HEK293 (cell line): ENCODE measurements around the gene NRGN.
"Not testable (repeated sequence)": the region's sequence is repeated elsewhere in the genome, so short reads cannot be mapped to it uniquely, and the experiment has no call there.

ENCODE experiments used
- CTCF ChIA-PET: fragments of 350-600 bp; formaldehyde crosslinking; extraction: SDS; loops from one replicate; lab custom pipeline; 2021; ENCODE audit warnings: antibody characterized with exemption; lab: Yijun Ruan, JAX
- POLR2A ChIA-PET: fragments of 300-600 bp; formaldehyde crosslinking; extraction: SDS; loops from one replicate; lab custom pipeline; 2020; ENCODE audit warnings: antibody characterized with exemption, inconsistent platforms; lab: Yijun Ruan, JAX
- H3K27ac ChIP-seq: fragments of 200-500 bp; sonication (Bioruptor generic); 2 replicates; pipeline ENCODE4 v1.5.1; 2014; ENCODE audit warnings: low read depth, low read length, control low read depth, inconsistent platforms; ENCODE audit errors: extremely low read depth
- H3K36me3 ChIP-seq, 2 experiments: fragments of 200-500 bp in 1 of 2; sonication (Bioruptor generic) in 1 of 2; 1 replicate in 1 of 2; 2 replicates in 1 of 2; pipeline ENCODE4 v1.5.1; 2014 to 2017; ENCODE audit warnings: inconsistent platforms in 2 of 2, low read length in 2 of 2; ENCODE audit not compliant: control insufficient read depth in 2 of 2, insufficient read depth in 1 of 2
- H3K4me1 ChIP-seq: fragments of 200-500 bp; sonication (Bioruptor generic); 2 replicates; pipeline ENCODE4 v1.5.1; 2014; ENCODE audit warnings: mild to moderate bottlenecking, low read length, inconsistent platforms; ENCODE audit not compliant: control insufficient read depth, insufficient read depth
- H3K4me3 ChIP-seq: 2 replicates; pipeline ENCODE4 v1.5.1; 2011; ENCODE audit warnings: low read depth, mild to moderate bottlenecking, control low read depth, low read length, moderate library complexity
- H3K9me3 ChIP-seq: fragments of 200-500 bp; sonication (Bioruptor generic); 2 replicates; pipeline ENCODE4 v1.5.1; 2014; ENCODE audit warnings: low read depth, low read length, inconsistent platforms; ENCODE audit not compliant: control insufficient read depth, insufficient read depth
- ATF2 ChIP-seq: fragments of 450-650 bp; formaldehyde crosslinking; IDR thresholded peaks from 2 replicates; pipeline ENCODE4 v1.5.1; 2016; ENCODE audit warnings: missing biosample characterization, missing genetic modification characterization, low read depth
- EGR2 ChIP-seq: fragments of 450-650 bp; formaldehyde crosslinking; IDR thresholded peaks from 2 replicates; pipeline ENCODE4 v1.5.1; 2016; ENCODE audit warnings: low read depth, missing biosample characterization, missing genetic modification characterization
- GLIS1 ChIP-seq: fragments of 450-650 bp; formaldehyde crosslinking; IDR thresholded peaks from 2 replicates; pipeline ENCODE4 v1.5.1; 2016; ENCODE audit warnings: missing biosample characterization, missing genetic modification characterization
- HOXD13 ChIP-seq: sonication (generic); formaldehyde crosslinking; IDR thresholded peaks from 2 replicates; pipeline ENCODE4 v1.8.0; 2022; ENCODE audit warnings: missing genetic modification reagents, borderline replicate concordance
- REPIN1 ChIP-seq: fragments of 450-650 bp; formaldehyde crosslinking; IDR thresholded peaks from 2 replicates; pipeline ENCODE4 v1.5.1; 2017; ENCODE audit warnings: missing biosample characterization, missing genetic modification characterization, low read depth
- SP7 ChIP-seq: fragments of 450-650 bp; formaldehyde crosslinking; IDR thresholded peaks from 2 replicates; pipeline ENCODE4 v1.5.1; 2016; ENCODE audit warnings: missing biosample characterization, missing genetic modification characterization
- TRIM28 ChIP-seq: IDR thresholded peaks from 2 replicates; pipeline ENCODE4 v1.6.1; 2011; ENCODE audit warnings: low read length, control low read depth, borderline replicate concordance
- YY2 ChIP-seq: fragments of 450-650 bp; formaldehyde crosslinking; IDR thresholded peaks from 2 replicates; pipeline ENCODE4 v1.5.1; 2016; ENCODE audit warnings: missing biosample characterization, missing genetic modification characterization
- ZFHX2 ChIP-seq: fragments of 450-650 bp; formaldehyde crosslinking; conservative IDR thresholded peaks from 2 replicates; pipeline ENCODE4 v1.5.1; 2016; ENCODE audit warnings: missing biosample characterization, missing genetic modification characterization
- ZNF341 ChIP-seq: fragments of 450-650 bp; formaldehyde crosslinking; IDR thresholded peaks from 2 replicates; pipeline ENCODE4; 2016; ENCODE audit warnings: low read depth, missing biosample characterization, missing genetic modification characterization
- ZNF391 ChIP-seq: fragments of 450-650 bp; formaldehyde crosslinking; IDR thresholded peaks from 2 replicates; pipeline ENCODE4 v1.5.1; 2016; ENCODE audit warnings: low read depth, missing biosample characterization, missing genetic modification characterization, borderline replicate concordance
- ZNF398 ChIP-seq: fragments of 450-650 bp; formaldehyde crosslinking; IDR thresholded peaks from 2 replicates; pipeline ENCODE4 v1.5.1; 2017; ENCODE audit warnings: missing biosample characterization, missing genetic modification characterization
- ZNF473 ChIP-seq: fragments of 450-650 bp; formaldehyde crosslinking; IDR thresholded peaks from 2 replicates; pipeline ENCODE4 v1.5.1; 2017; ENCODE audit warnings: missing biosample characterization, missing genetic modification characterization
- ZNF48 ChIP-seq: fragments of 450-650 bp; formaldehyde crosslinking; IDR thresholded peaks from 2 replicates; pipeline ENCODE4 v1.5.1; 2016; ENCODE audit warnings: missing biosample characterization, missing genetic modification characterization
- ZNF513 ChIP-seq: fragments of 450-650 bp; IDR thresholded peaks from 2 replicates; pipeline ENCODE4 v1.5.1; 2018; ENCODE audit warnings: missing biosample characterization, missing genetic modification characterization
- ZNF561 ChIP-seq: fragments of 450-650 bp; IDR thresholded peaks from 2 replicates; pipeline ENCODE4 v1.5.1; 2018; ENCODE audit warnings: missing biosample characterization, missing genetic modification characterization, borderline replicate concordance
- ZNF629 ChIP-seq: fragments of 450-650 bp; formaldehyde crosslinking; IDR thresholded peaks from 2 replicates; pipeline ENCODE4 v1.5.1; 2017; ENCODE audit warnings: missing biosample characterization, missing genetic modification characterization
- ZNF791 ChIP-seq: fragments of 450-650 bp; formaldehyde crosslinking; IDR thresholded peaks from 2 replicates; pipeline ENCODE4 v1.5.1; 2016; ENCODE audit warnings: missing biosample characterization, missing genetic modification characterization
- ZNF837 ChIP-seq: fragments of 450-650 bp; formaldehyde crosslinking; IDR thresholded peaks from 2 replicates; pipeline ENCODE4 v1.5.1; 2016; ENCODE audit warnings: missing biosample characterization, missing genetic modification characterization
- ZSCAN4 ChIP-seq: fragments of 450-650 bp; formaldehyde crosslinking; IDR thresholded peaks from 2 replicates; pipeline ENCODE4 v1.5.1; 2017; ENCODE audit warnings: missing biosample characterization, missing genetic modification characterization

Gene NRGN

GRCh38 chr11:124768914-124769313, 29.2 kb downstream of the NRGN start (continued):
- TF ChIP-seq ZNF513 (tag by site-specific recombination) (no peak), HOXD13 (CRISPR knock-in tag) (no peak), SP7 (tag by site-specific recombination) (no peak), ATF2 (tag by site-specific recombination) (no peak), ZSCAN4 (tag by site-specific recombination) (no peak), ZNF791 (tag by site-specific recombination) (no peak), ZNF48 (tag by site-specific recombination) (no peak)

- POLR2A ChIA-PET, result interaction anchor here (0.6 to 1.5 kb wide), 4 partner anchors 9 to 96 kb away, joined by 3 to 5 read pairs (median 4); partner anchors contain the start of gene SPA17
These were observed 30.3 kb downstream of the NRGN start for GRCh38 chr11:124769806-124770774.

GRCh38 chr11:124770959-124771358, 31.2 kb downstream of the NRGN start:
- not testable (repeated sequence) for H3K27ac ChIP-seq, H3K9me3 ChIP-seq, H3K4me1 ChIP-seq, H3K4me3 ChIP-seq
- POLR2A ChIA-PET, result interaction anchor here (0.6 to 1.5 kb wide), 2 partner anchors 8 to 97 kb away, joined by 5 read pairs; partner anchors contain the start of gene SPA17
- TF ChIP-seq ZFHX2 (tag by site-specific recombination) (peak; percentile 78), ZNF629 (tag by site-specific recombination) (0 out of 2 replicates have a peak, but pooled peaks have one; percentile 14), EGR2 (tag by site-specific recombination) (peak; percentile 31; the same call in 1 of the 2 replicates)
- CTCF ChIA-PET, result interaction anchor here (1.0 to 2.7 kb wide), 8 partner anchors 8 to 127 kb away, joined by 3 to 18 read pairs (median 4); partner anchors contain the start of gene ESAM
- peaks cover 0 to 50% of the 10 kb centered on the region in 2 experiments; a peak in 1 of 3 replicates for H3K36me3 ChIP-seq

More at GRCh38 chr11:124769806-124770774, 30.3 kb downstream of the NRGN start:
- Histone ChIP-seq H3K4me1 (no peaks in the 10 kb centered on the region), H3K4me3 (no peak overlapping the region), H3K27ac (no peak overlapping the region), H3K36me3 (peaks cover 0 to 51% of the 10 kb centered on the region in 2 experiments; a peak in 1 of 3 replicates), H3K9me3 (no peaks in the 10 kb centered on the region)
- CTCF ChIA-PET, result interaction anchor here (0.8 to 2.7 kb wide), 12 partner anchors 8 to 684 kb away, joined by 3 to 18 read pairs (median 3); no protein-coding TSS in a partner anchor
- TF ChIP-seq ZNF391 (tag by site-specific recombination) (no peak), ZNF341 (tag by site-specific recombination) (no peak), ZNF561 (no peak), YY2 (tag by site-specific recombination) (no peak), ZNF837 (tag by site-specific recombination) (no peak), SP7 (tag by site-specific recombination) (no peak), GLIS1 (peak; percentile 63), TRIM28 (no peak), ZNF473 (tag by site-specific recombination) (no peak), REPIN1 (tag by site-specific recombination) (no peak), ZNF629 (tag by site-specific recombination) (peak; percentile 14; the same call in 1 of the 2 replicates), ZNF398 (tag by site-specific recombination) (no peak)
